Heart right ventricle (tissue), 16 donors: Measurements from ENCODE around the gene IGF2R. TPM values are rescaled to one million over a fixed set of nuclear protein-coding genes. Genes with fewer than 3 reads are reported as not detected.
A peak's percentile ranks its signal among the peaks of the same experiment; 100 is the strongest.
"Not testable (repeated sequence)": the region's sequence is repeated elsewhere in the genome, so short reads cannot be mapped to it uniquely, and the experiment has no call there.

ENCODE experiments used
- ATAC-seq, 8 donors: fragments of 200-7000 bp; cut with Tn5 transposase; one replicate each; pipeline ENCODE4 v1.9.1; 2020; ENCODE audit warnings: mild to moderate bottlenecking in 8 of 8, moderate library complexity in 8 of 8, moderate number of reproducible peaks in 1 of 8
- DNase-seq, 2 donors: peaks; one replicate each; pipeline ENCODE4 v3.0.0-alpha.2; 2020
- H3K27ac ChIP-seq, 10 donors: fragments of 200-600 bp; sonication (generic) in 2 of 10; one replicate each; pipeline versions ENCODE4 v1.5.0 to v1.8.0; 2020 to 2022; ENCODE audit warnings: mild to moderate bottlenecking in 3 of 10
- H3K27me3 ChIP-seq, 7 donors: fragments of 200-600 bp; one replicate each; pipeline ENCODE4 v1.8.0; 2021 to 2022; ENCODE audit warnings: mild to moderate bottlenecking in 2 of 7
- H3K36me3 ChIP-seq, 9 donors: fragments of 200-600 bp; sonication (generic) in 1 of 9; one replicate each; pipeline versions ENCODE4 v1.5.0 to v1.8.0; 2020 to 2022; ENCODE audit warnings: mild to moderate bottlenecking in 2 of 9
- H3K4me1 ChIP-seq, 9 donors: fragments of 200-600 bp; sonication (generic) in 1 of 9; one replicate each; pipeline versions ENCODE4 v1.5.0 to v1.8.0; 2020 to 2022; ENCODE audit warnings: mild to moderate bottlenecking in 4 of 9
- H3K4me3 ChIP-seq, 10 donors: fragments of 200-600 bp; sonication (generic) in 2 of 10; one replicate each; pipeline versions ENCODE4 v1.5.0 to v1.8.0; 2020 to 2022; ENCODE audit warnings: mild to moderate bottlenecking in 7 of 10, moderate library complexity in 2 of 10
- H3K9me3 ChIP-seq, 11 donors: fragments of 200-600 bp in 10 of 11; sonication (generic) in 2 of 11; one replicate each; pipeline versions ENCODE4 v1.5.0 to v1.8.0; 2013 to 2022; ENCODE audit warnings: mild to moderate bottlenecking in 2 of 11, control low read depth in 1 of 11, moderate library complexity in 1 of 11
- WGBS, 2 donors: extraction: QIAGEN DNeasy Blood & Tissue Kit; methylation state at CpG; one replicate each; pipeline ENCODE4 v1.1.7; 2013; ENCODE audit warnings: inconsistent platforms in 1 of 2; 5-methylcytosine and 5-hydroxymethylcytosine counted together
- intact Hi-C, 10 donors: fragments of 100-400 bp; cut with DNase I; formaldehyde crosslinking; loops; one replicate each; pipeline versions ENCODE4 v1.11.1 to v1.14.2; 2022
- polyA plus RNA-seq, 2 donors: library from polyadenylated mRNA; stranded (reverse); fragments of 200-250 nt; gene quantifications; one replicate each; pipeline ENCODE4 v1.2.3, GENCODE V29; 2013
- total RNA-seq, 10 donors: library from RNA; stranded (reverse); fragmentation: NEBNext Ultra II Directional in 3 of 10; extraction: Animal tissue kit (Norgen Biotek cat#: 25700) in 3 of 10; gene quantifications; one replicate each; pipeline versions ENCODE4 v1.2.1 to v1.2.4, GENCODE V29; 2021 to 2023
- TF ChIP-seq, protein P1 (sequence below), 9 donors: fragments of 200-600 bp; sonication (generic) in 2 of 9; IDR thresholded peaks; one replicate each; pipeline versions ENCODE4 v1.5.0 to v1.8.0; 2021 to 2022; ENCODE audit warnings: antibody characterized with exemption in 9 of 9, mild to moderate bottlenecking in 5 of 9, moderate library complexity in 1 of 9
- donor health status: Arrhythmogenic right ventricular cardiomyopathy.
- donor health status: ischemic (EF 13 %, LVEDD 7.1; RV severe dilation, severe dysfunction).
- donor health status: healthy with polysubstance abuse.
- donor health status: DM: no; HTN: yes; CAD: no.
- donor health status: DM: no; HTN: no; CAD: no.
- donor health status: ischemic (EF 25% LVEDD 6.9; RV normal size, moderate dysfunction).
- donor health status: ischemic (EF 25% LVEDD 5.7; RV mildly dilated, moderate dysfunction).
- donor health status: healthy.
- donor health status: DM: yes; HTN: yes; CAD: no.
- donor health status: Ischemic cardiomyopathy.
- donor health status: ischemic (EF 35%, LVEDD 5.7; RV mildly dilated, moderate dysfunction).
- donor health status: nonischemic (EF 11% LVEDD 7.7; RV severe dilation, severe dysfunction).
- donor health status: DM: yes; HTN: yes; CAD: no.
- donor health status: PGD.
- donor health status: ischemic (EF 29% LVEDD 5.4; RV normal size, mild dysfunction).
- donor health status: nonischemic (EF 23%, LVEDD 6.1; RV moderate dilation, normal function).

IGF2R gene
- total and polyA plus RNA-seq, 12 donors, result 13.7 to 95.6 (median 70.2) TPM

DNA sequence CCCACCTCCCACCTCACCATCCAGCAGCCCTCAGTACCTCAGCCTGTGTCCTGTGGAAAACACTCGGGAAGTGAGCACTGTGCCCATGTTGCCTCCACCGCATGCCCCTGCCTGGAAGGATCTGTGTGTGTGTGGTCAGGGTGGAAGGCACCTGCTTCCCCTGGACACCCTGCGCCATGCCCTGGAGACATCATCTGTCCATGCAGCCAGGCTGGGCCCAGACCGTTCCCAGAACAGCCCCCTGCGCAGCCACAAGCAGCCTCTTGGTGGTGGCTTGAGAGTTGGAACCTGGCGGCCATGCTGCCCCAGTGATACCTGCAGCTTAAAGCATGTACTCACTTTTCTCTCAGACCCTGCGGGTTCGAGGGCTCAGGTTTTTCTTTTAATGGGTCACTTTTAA is 117.9 kb downstream of the IGF2R start:
- Histone ChIP-seq H3K9me3 (no peaks in the 10 kb centered on the region), H3K4me3 (no peak overlapping the region), H3K4me1 (no peaks in the 10 kb centered on the region), H3K27me3 (no peaks in the 10 kb centered on the region), H3K36me3 (peaks cover 0 to 100% (median 64%) of the 10 kb centered on the region in 9 donors), H3K27ac (no peak overlapping the region)
- TF ChIP-seq, protein P1, sequence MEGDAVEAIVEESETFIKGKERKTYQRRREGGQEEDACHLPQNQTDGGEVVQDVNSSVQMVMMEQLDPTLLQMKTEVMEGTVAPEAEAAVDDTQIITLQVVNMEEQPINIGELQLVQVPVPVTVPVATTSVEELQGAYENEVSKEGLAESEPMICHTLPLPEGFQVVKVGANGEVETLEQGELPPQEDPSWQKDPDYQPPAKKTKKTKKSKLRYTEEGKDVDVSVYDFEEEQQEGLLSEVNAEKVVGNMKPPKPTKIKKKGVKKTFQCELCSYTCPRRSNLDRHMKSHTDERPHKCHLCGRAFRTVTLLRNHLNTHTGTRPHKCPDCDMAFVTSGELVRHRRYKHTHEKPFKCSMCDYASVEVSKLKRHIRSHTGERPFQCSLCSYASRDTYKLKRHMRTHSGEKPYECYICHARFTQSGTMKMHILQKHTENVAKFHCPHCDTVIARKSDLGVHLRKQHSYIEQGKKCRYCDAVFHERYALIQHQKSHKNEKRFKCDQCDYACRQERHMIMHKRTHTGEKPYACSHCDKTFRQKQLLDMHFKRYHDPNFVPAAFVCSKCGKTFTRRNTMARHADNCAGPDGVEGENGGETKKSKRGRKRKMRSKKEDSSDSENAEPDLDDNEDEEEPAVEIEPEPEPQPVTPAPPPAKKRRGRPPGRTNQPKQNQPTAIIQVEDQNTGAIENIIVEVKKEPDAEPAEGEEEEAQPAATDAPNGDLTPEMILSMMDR (IDR thresholded peaks at IDR 0.05), result no peak
- WGBS, 2 donors, result 92 to 94% methylated on average over 8 of the region's 8 CpGs
- intact Hi-C loops, result loop anchor here in 6 of 10 donors (2.0 to 5.0 kb wide), 2 partner anchors 370 to 371 kb away; no protein-coding TSS in a partner anchor
- ATAC-seq (peak in 2 of 8 donors; percentile 11 to 65), DNase-seq (no peak)

DNA sequence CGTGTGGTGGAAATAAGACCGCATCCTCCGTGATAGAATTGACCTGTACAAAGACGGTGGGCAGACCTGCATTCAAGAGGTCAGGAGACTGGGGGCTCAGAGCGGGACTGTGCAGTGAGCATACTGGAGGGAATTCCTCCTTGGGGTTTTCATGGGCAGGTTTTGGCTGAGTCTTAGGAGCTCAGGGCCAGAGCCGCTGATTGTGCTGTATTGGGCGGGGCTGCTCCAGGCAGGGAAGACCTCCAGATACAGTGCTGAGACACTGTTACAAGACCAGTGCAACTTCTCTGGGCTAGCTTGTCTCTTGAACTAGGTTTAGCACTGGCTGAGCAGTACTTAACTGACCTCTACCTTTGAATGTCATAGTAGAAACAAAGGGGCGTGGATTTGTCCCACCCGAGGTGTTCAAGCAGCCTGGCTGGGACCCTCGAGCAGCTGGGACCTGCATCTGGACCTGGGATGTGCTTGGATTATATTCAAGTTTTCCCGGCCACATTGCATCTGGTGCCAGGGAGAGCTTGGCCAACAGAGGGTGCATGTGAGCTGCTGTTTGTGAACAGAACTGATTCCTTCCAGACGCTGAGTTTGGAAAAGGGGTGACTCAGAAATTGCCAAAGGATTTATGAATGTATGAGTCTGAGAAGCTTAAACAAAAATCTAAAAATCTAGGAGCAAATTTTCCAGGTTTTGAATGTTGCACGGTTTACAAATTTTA is 119.3 kb downstream of the IGF2R start:
- 63 to 66% methylated on average over 13 of the region's 13 CpGs for WGBS, 2 donors
- no peaks in the 10 kb centered on the region for H3K4me1 ChIP-seq
- H3K36me3 ChIP-seq, result peaks cover 0 to 100% (median 67%) of the 10 kb centered on the region in 9 donors
- H3K4me3 ChIP-seq, result no peak overlapping the region
- intact Hi-C loops, result loop anchor here in 6 of 10 donors (1.0 to 5.0 kb wide), 2 partner anchors 368 to 369 kb away; no protein-coding TSS in a partner anchor
- TF ChIP-seq, protein P1 (IDR thresholded peaks at IDR 0.05), result peak; percentile 40 to 71 (median 63)
- DNase-seq, result peak; percentile 40 to 44
- H3K27ac ChIP-seq, result no peak overlapping the region
- no peaks in the 10 kb centered on the region for H3K27me3 ChIP-seq
- ATAC-seq, result peak in 7 of 8 donors; percentile 51 to 78 (median 65)
- H3K9me3 ChIP-seq, result no peaks in the 10 kb centered on the region

DNA sequence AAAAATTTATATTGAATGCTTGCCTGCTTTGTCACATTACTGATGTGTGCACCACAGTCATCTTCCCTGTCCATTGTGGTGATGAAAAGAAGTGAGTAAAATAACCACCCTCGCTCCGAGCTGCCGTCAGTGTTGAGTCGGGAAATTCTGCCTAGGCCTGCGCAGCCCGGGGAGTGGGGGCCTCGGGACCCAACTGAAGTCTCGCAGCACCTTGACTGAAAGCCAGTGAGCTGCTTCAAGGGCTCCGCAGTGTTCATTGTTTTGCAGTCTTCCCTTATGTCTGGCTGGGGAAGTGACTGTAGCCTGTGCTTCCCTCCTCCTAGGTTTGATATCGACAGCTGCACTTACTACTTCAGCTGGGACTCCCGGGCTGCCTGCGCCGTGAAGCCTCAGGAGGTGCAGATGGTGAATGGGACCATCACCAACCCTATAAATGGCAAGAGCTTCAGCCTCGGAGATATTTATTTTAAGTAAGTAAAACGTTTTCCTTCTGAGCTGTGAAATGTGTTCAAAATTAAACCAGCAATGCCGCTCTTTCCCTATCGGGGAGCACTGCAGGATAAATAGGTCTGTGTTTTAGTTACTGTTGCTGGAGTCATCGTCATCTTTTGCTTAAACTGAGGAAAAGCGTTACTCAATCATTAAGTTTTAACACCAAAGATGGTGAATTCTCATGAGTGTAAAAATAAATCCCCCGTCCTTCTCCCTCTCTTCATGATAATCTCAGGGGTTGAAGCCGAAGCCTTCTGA is 120.1 kb downstream of the IGF2R start:
- no peak for DNase-seq
- ATAC-seq, result peak in 1 of 8 donors; percentile 27
- Histone ChIP-seq H3K4me3 (no peak overlapping the region), H3K27ac (no peak overlapping the region), H3K27me3 (no peaks in the 10 kb centered on the region), H3K36me3 (peaks cover 0 to 100% (median 65%) of the 10 kb centered on the region in 9 donors), H3K9me3 (no peaks in the 10 kb centered on the region), H3K4me1 (no peaks in the 10 kb centered on the region)
- TF ChIP-seq, protein P1 (IDR thresholded peaks at IDR 0.05), result no peak
- intact Hi-C loops, result loop anchor here in 6 of 10 donors (1.0 to 5.0 kb wide), 2 partner anchors 367 to 368 kb away; no protein-coding TSS in a partner anchor
- WGBS, 2 donors, result 88 to 90% methylated on average over 21 of the region's 21 CpGs

DNA sequence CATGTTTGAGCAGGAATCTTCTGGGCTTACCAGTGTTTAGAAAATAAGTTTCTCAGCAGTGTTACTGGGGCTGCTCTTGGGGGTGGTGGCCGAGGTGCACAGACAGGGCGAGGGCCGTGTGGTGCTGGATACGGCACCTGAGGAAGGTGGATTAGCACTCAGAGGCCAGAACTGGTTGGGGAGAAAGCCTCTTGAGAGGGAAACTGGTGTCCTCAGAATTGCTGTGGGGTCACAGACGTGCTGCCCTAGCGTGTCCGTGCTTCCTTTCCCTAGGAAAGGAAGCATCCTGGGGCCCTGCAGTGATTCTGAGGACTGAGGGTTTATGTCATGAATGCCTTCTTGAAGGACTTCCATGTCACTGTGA is 120.6 kb downstream of the IGF2R start:
- 96 to 98% methylated on average over 7 of the region's 7 CpGs for WGBS, 2 donors
- Histone ChIP-seq H3K27me3 (no peaks in the 10 kb centered on the region), H3K27ac (no peak overlapping the region), H3K4me1 (no peaks in the 10 kb centered on the region), H3K36me3 (peaks cover 0 to 100% (median 66%) of the 10 kb centered on the region in 9 donors), H3K4me3 (no peak overlapping the region), H3K9me3 (no peaks in the 10 kb centered on the region)
- no peak for DNase-seq
- intact Hi-C loops, result loop anchor here in 5 of 10 donors (5.0 kb wide), 1 partner anchor 368 kb away; no protein-coding TSS in a partner anchor
- TF ChIP-seq, protein P1 (IDR thresholded peaks at IDR 0.05), result no peak
- ATAC-seq, result no peak

DNA sequence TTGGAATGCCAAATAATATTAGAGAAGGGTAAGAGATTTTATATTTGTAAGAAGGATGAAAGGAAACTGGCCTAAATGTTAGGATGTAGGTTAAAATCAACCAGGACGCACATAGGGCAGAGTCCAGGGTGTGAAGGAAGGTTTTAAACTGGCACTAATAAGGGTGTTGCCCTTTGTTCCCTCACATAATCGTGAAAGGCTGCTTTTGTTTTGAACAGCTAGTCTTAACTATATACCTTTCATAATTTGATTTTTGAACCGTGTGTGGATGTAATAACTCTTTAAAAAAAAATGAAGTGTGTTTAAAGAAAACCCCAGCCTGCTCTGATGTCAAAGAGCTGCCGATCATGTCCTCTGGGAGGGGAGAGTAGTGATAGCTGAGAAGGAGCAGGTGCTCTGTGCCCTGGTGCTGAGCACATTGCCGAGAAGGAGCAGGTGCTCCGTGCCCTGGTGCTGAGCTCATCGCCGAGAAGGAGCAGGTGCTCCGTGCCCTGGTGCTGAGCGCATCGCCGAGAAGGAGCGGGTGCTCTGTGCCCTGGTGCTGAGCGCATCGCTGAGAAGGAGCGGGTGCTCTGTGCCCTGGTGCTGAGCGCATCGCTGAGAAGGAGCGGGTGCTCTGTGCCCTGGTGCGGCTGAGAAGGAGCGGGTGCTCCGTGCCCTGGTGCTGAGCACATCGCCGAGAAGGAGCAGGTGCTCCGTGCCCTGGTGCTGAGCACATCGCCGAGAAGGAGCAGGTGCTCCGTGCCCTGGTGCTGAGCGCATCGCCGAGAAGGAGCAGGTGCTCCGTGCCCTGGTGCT is 121.8 kb downstream of the IGF2R start:
- peaks cover 0 to 100% (median 62%) of the 10 kb centered on the region in 9 donors for H3K36me3 ChIP-seq
- intact Hi-C loops, H3K27ac ChIP-seq, H3K9me3 ChIP-seq, DNase-seq, H3K27me3 ChIP-seq, H3K4me1 ChIP-seq, H3K4me3 ChIP-seq, ATAC-seq: not testable (repeated sequence)
- WGBS, 2 donors, result 96% methylated on average over 26 to 32 of the region's 32 CpGs

DNA sequence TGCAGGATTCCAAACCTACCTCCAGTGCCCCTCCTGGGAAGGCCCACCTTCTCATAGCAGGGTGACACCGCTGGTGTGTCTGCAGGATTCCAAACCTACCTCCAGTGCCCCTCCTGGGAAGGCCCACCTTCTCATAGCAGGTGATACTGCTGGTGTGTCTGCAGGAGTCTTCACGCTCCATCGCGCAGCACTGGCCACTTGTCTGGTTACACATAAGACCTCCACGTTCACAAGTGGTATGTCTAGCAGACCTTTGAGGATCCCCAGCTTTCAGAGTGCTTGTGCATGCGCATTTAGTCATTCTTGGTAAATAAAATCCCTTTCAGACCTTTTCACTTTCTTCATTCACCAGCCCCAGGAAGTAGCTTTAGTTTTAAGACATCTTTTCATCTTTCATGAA is 123.3 kb downstream of the IGF2R start:
- H3K36me3 ChIP-seq, result peaks cover 0 to 100% (median 54%) of the 10 kb centered on the region in 9 donors
- H3K27me3 ChIP-seq, H3K4me1 ChIP-seq, H3K4me3 ChIP-seq, ATAC-seq, H3K9me3 ChIP-seq, intact Hi-C loops, DNase-seq, H3K27ac ChIP-seq: not testable (repeated sequence)
- 93 to 97% methylated on average over 6 of the region's 6 CpGs for WGBS, 2 donors
